CD4-positive, alpha-beta T cell treated with Interleukin-1 beta for 1 hour (primary cell): ENCODE data around the gene BBS7.
A peak's percentile ranks its signal among the peaks of the same experiment; 100 is the strongest.

Experiments
- DNase-seq, 2 donors: peaks; one replicate each; pipeline ENCODE4 v3.0.0-alpha.2; 2020 to 2022

BBS7 gene

DNA sequence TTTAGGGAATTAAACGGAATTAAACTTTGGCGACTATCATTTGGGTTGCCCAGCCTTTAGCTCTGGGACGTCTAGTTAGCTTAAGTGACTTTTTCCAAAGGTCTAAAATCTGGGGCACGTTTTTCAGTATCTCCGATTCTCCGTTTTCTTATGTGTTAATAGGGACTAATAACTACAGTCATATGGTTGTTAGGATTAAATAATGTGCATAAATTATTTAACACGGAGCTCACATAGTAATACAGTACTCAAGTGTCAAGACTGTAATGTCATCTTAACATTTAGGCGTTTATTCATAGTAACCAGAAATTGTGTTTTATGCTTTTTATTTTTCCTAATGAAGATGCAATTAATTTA, 46.1 kb downstream of the BBS7 start:
- DNase-seq, result no peak

- DNase-seq, result peak; percentile 94 to 96
These were observed 46.6 kb downstream of the BBS7 start, which contains the start of gene CCNA2 for GRCh38 chr4:121823505-121824170. CCNA2 (minus strand) TSS chr4:121823883; CDS start chr4:121823628, 255 bp downstream.

DNA sequence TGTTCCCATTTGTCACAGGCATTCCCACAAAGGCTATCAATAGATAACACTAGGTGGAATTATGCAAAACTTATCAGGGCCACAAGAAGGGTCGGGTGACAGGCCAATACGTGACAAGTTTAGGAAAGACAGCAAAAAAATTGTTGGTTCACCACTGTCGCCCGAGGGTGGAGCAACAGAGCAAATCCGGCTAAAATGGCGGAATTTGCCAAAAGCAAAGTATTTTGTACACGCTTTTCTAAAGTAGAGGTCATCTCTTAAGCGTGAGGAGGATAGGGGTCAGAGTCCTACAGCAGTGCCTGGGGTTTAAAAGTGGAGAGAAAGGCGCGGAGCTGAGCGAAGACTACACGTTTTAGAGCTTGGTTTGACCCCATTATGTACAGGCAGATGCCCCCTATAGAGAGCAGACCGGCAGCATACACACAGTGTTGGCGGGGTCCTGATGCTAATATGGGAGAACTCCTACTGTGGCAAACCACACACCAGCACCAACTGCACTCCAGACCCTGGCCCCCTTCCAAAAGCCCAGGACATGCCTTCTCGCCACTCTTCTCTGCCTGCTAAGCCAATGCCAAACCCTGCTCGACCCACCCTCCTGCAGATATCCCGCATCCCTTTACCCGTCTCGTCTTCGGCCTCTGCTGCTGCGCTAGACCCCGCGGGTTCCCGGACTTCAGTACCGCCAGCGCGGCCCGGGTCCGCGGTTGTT, 47.3 kb downstream of the BBS7 start:
- DNase-seq, result peak; percentile 6 to 41

GRCh38 chr4:121822047-121822446, 48.2 kb downstream of the BBS7 start:
- DNase-seq, result no peak

DNA sequence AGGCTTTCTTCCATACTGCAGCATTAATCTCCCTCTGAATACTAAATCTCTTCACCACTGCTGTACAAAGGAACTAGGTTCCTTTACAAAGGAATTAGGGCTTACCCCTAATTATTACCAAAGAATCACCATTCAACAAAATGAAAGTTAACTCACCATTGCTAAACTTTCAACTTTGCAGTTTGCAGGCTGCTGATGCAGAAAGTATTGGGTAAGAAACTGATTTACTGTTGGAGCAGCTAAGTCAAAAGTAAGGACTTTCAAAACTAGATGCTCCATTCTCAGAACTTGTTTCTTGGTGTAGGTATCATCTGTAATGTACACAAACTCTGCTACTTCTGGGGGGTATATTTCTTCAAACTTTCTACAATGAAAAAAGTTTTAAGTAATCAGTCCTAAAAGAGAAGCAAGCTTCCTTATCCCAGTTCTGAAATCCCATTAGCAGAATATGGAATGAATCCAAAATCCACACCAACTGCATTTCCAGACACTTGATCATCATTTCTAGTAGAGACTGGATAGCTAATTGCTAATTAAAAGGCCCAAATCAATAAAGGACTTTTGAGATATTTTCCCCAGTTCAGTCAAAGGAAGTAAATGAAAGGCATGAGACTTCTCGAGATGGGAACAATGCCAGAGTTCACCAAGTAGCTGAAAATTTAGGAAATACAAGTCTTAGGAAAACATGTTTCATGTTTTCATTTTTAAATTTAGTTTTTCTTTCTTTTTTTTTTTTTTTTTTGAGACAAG, 50.9 kb downstream of the BBS7 start:
- no peak for DNase-seq

- no peak for DNase-seq
These were observed 52.1 kb downstream of the BBS7 start for GRCh38 chr4:121818215-121818614.

- no peak for DNase-seq
These were observed 52.6 kb downstream of the BBS7 start for GRCh38 chr4:121817701-121818100.

DNA sequence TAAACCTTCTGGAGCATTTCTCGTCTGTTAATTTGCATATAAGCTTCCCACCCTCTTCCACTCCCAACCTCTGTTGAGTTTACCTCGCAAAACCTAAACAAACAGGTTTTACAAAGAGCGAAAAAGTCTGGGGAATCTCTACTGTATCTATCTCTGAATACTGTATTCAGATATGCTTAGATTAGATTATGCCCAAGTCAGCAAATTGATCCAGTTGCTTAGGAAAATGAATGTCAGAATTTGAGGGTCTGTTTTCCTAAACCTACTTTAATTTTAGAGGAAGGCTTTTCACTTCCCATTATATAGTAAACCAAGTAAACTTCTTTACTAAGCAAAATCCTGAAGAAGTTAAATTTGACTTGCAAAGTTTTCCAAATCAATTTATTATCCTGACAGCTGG, 53.3 kb downstream of the BBS7 start:
- DNase-seq, result no peak

DNA sequence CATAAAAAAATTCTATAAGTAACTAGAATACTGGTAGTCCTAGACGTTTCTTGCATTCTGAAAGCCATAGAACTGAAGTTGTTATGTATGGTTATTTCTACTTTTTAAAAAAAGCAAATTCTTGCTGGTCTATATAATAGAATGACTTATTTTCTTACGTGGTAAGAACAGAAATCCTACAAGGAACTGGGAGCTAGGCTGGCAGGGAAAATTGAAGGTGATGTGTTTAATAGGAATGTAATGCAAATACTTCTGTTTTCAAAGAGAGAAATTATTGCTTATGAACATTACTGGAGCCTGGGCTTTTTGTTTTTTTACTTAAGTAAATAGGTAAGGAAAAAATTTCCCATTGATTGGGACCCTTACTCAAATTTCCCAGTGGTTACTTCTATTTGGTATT, 55.5 kb downstream of the BBS7 start:
- no peak for DNase-seq

DNA sequence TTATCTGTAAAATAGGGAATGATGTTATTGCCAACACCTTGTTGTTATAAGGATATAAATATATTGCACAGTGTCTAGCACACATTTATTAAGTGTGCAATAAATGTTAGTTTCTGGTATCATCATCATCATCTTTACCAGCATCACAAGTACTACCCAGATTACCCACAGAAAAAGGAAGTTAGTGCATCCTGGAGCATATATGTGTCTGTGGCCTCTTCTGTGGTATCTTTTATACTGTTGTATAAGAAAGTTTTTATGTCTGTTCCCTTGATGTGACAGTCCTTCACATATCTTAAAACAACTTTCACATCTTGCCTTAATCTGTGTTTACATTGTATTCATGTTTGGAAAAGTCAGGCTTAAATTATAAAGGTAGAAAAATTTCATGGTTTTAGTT, 59.2 kb downstream of the BBS7 start:
- no peak for DNase-seq

- no peak for DNase-seq
These were observed 63.9 kb downstream of the BBS7 start for GRCh38 chr4:121806411-121806810.

GRCh38 chr4:121801715-121802075, 68.6 kb downstream of the BBS7 start:
- DNase-seq, result no peak

DNA sequence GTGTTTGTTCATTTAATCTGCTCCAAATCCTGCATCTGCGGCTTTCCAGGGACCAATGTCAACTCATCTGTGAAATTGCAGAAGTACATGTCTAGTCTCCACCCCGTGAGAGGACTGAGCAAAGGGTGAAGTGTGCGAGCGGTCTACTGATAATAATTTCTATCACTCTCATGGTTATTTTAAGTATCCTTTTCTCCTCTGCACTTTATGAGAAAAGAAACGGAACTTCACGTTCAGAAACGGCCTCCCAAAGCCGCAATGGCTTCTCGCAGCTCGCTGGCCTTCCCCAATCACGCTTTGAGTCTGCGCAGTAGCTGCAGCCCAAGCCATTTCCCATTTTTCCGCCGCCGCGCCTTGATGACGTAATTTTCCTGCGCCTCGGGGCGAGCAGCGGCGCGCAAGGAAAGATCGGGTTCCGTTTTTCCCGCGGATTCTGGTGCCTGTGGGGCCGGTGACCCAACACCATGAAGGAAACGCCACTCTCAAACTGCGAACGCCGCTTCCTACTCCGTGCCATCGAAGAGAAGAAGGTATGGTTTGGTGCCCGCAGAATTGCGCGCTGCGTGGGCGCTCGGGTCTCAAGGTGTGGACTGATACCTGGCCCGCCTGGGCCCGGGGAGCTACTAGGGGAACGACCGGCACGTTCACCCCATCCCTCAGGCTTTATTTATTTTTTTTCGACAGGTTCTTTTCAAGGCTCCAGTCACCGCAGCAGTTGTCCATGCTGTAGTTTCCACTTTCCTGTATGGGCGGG, 69.1 kb downstream of the BBS7 start, which contains the start of gene EXOSC9:
Gene EXOSC9, plus strand, starts transcription at position 363 of the 754 bp plus-strand sequence. Its CDS starts 102 bp downstream, at position 465.
- DNase-seq, result peak; percentile 91 to 96

- no peak for DNase-seq
These were observed 69.7 kb downstream of the BBS7 start for GRCh38 chr4:121800638-121800960.

DNA sequence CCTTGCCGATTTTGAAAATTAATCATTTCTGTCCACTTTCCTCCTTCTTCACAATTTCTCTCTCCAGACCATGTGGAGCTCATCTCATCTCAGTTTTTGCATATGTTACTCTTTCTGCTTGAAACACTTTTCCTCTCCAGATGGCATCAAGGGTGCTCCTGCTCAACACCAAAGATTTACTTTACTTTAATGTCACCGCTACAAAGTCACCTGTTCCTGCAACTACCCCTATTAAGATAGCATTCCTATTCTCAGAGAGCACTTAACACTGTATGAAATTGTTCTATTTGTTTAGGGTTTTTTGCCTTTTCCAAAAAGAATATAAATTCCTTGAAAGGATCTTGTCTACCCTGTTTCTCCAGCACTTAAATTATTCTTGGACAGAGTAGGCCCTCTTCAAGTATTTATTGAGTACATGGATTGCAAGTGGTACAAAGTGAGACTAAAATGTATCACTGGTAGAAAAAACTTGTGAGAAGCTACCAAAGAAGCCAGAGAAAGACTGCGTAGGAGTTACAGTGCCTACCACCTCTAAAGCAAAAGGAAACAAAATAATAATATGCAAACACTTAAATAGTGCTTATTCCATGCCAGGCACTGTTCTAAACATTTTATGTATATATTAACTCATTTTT, 70.3 kb downstream of the BBS7 start:
- no peak for DNase-seq

DNA sequence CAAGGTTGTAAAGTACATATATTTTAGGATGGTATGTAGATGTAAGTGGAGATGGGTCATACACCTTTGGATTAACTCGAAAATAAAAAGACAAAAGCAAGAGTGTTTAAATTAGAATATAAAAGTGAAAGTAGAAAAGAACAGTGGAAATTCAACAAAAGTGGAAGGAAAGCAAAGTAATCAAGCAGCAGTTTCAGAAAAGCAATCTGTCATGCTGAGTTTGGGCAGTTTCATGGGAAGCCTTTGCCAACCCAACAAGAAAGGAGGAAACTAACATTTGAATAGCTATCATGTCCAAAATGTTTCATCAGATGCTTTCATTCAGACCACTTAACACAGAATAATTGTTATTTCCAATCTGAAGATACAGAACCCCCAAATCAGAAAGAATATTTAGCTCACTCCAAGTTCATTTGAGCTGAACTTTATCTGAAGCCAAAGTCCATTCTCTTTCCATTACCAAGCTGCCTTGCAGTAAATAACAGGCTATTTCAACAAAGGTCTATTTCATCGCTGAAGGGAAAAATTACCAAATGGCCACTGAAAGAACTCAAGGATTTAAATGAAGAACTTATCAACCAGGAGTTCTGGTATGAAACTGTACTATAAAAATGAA, 71.0 kb downstream of the BBS7 start:
- no peak for DNase-seq

DNA sequence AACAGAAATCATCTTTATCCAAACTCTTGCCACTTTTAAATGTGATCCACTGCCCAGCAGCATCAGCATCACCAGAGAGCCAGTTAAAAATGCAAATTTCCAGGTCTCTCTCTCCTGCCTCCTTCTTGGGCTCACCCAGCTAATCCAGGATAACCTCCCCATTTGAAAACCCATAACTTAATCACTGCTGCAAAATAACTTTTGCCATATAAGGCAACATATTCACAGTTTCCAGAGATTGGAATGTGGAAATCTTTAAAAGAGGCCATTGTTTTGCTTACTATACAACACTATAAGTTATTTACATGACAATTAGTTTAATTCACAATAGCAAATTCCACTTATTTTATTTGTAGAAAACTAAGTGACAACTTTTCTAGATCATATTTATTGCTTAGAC, 74.0 kb downstream of the BBS7 start:
- DNase-seq, result no peak

- no peak for DNase-seq
These were observed 75.6 kb downstream of the BBS7 start for GRCh38 chr4:121794505-121795188.

DNA sequence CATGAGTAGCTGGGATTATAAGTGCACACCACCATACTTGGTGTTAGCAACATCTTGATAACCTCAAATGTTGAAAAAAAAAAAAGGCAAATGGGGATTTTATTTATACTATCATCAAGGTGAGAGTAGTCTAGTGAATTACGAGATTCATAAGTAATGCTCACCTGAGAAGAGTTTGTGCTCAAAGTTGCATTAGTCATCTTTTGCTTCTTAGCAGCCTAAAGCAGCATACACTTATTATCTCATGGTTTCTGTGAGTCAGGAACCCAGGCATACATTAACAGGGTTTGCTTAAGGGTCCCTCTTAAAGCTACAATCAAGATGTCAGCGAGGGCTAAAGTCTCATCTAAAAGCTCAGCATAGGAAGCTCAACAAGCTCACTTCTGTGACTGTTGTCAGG, 77.3 kb downstream of the BBS7 start:
- no peak for DNase-seq

- DNase-seq, result no peak
These were observed 78.8 kb downstream of the BBS7 start for GRCh38 chr4:121791481-121791880.

DNA sequence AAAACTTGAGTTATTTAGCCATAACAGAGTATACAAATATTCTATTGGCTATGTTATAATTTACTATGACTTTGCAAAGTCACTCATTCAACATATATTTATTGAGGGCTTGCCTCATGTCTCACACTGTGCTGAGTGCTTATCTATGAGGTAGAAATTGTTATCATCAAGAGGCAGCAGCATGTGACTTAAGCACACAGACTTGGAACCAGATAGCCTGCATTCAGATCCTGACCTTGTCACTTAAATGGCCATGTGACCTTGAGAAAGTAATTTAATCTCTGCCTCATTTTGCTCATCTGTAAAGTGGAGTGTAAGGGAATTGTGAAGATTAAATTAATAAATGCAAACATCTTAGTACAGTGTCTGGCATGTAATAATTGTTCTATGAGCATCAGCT, 79.3 kb downstream of the BBS7 start:
- DNase-seq, result no peak
